ENCODE results near the gene EHMT1. TPM values are rescaled to one million over a fixed set of nuclear protein-coding genes. Genes with fewer than 3 reads are reported as not detected.

The EHMT1 gene
- total RNA-seq, 4 donors from 2014 or later = 57.6 to 103 (median 76.8) TPM

DNA sequence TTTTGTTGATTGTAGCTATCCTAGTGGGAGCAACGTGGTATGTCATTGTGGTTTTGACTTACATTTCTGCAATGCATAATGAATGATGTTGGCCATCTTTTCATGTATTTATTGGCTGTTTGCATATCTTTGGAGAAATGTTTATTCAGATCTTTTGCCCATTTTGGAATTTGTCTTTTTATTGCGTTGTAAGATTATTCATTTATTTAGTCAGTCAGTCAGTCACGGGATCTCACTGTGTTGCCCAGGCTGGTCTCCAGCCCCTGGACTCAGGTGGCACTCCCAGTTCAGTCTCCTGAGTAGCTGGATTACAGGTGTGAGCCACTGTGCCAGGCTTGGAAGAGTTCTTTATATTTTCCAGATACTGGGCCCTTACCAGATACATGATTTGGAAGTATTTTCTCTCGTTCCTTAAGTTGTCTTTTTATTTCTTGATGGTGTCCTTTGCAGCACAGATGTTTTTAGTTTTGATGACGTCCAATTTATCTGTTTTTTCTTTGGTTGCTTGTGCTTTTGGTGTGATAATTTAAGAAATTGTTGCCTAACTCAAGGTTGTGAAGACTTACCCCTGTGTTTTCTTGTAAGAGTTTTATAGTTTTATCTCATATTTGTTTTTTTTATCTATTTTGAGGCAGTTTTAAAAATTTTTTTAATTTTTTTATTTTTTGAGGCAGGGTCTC is 67.1 kb downstream of the EHMT1 start:
- DNase-seq (ENCODE audit: low spot score) (no peak), ATAC-seq (ENCODE audit: low FRiP score) (no peak)
- TF ChIP-seq CTCF (IDR thresholded peaks at IDR 0.05) = no peak

- no peak for TF ChIP-seq CTCF (IDR thresholded peaks at IDR 0.05)
- ATAC-seq (ENCODE audit: low FRiP score) = no peak
- no peak for DNase-seq (ENCODE audit: low spot score)
These were observed 69.5 kb downstream of the EHMT1 start for GRCh38 chr9:137688261-137688660.

GRCh38 chr9:137688725-137689124 is 69.9 kb downstream of the EHMT1 start:
- DNase-seq (ENCODE audit: low spot score) (no peak), ATAC-seq (ENCODE audit: low FRiP score) (no peak)
- TF ChIP-seq CTCF (IDR thresholded peaks at IDR 0.05) = no peak

DNA sequence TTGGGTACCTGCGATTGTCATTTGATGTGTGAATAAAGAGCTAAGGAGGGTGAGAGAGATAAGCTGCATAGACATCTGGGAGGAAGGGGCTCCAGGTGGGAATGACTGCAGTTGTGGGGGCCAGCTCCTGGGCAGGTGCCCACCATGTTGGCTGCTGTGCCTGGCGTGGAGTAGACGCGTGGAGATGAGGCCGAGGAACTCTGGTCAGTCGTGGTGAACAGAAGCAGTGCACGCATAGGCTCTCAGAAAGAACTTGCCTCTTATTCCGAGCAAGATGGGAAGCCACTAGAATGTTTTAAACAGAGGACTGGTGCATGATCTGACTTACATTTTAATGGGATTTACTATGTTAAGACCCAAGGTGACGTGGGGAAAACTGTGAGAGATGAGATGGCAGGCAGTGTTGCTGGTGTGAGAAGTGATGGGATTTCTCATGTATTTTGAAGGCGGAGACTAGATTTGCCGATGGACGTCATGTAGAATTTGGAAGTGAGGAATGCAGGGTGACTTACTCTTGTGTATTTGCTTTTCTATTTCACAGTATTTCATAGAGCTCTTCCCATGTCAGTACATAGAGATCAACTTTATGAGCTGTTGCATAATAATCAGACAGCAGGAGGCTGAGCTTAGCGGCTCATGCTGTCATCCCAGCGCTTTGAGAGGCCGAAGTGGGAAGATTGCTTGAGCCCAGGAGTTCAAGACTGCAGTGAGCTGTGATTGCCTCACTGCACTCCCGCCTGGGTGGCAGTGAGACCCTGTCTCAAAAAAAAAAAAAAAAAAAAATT is 71.1 kb downstream of the EHMT1 start:
- ATAC-seq (ENCODE audit: low FRiP score) (no peak), DNase-seq (ENCODE audit: low spot score) (no peak)
- no peak for TF ChIP-seq CTCF (IDR thresholded peaks at IDR 0.05)

GRCh38 chr9:137690930-137691645 is 72.3 kb downstream of the EHMT1 start:
- no peak for ATAC-seq (ENCODE audit: low FRiP score)
- DNase-seq (ENCODE audit: low spot score) = no peak
- no peak for TF ChIP-seq CTCF (IDR thresholded peaks at IDR 0.05)

DNA sequence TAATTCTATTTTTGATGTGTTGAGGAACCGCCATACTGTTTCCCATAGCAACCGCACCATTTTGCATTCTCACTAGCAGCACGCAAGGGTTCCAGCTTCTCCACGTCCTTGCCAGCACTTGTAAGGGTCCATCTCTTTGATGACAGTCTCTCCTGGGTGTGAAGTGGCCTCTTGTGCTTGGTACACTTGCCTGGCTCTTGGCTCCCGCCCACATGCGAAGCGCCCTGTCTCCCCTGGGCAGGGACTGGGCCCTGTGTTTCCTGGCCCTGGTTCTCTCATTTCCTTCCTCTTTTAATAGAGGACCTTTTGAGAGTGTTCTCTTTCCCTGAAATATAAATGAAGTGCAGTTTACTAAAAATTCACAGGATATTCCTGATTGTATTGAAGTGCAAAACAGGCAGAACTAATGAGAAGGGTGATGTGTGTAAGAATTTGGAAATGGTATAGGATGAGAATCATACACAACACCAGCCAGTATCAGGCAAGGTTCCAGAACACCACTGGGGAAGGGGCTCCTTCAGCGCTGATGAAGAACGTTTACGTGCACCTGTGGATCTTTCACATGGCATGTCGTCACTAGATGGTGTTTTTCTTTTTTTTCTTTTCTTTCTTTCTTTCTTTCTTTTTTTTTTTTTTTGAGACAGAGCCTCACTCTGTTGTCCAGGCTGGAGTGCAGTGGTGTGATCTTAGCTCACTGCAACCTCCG is 73.0 kb downstream of the EHMT1 start:
- DNase-seq (ENCODE audit: low spot score) = no peak
- TF ChIP-seq CTCF (IDR thresholded peaks at IDR 0.05) = no peak
- no peak for ATAC-seq (ENCODE audit: low FRiP score)
